HG02870 (cell line): ENCODE measurements around the gene NACA.

Experiments
- ATAC-seq: cut with Tn5 transposase; IDR thresholded peaks from one replicate; pipeline ENCODE4 v1.9.1; 2021; ENCODE audit warnings: mild to moderate bottlenecking, moderate library complexity; ENCODE audit not compliant: unreplicated experiment

Gene NACA

DNA sequence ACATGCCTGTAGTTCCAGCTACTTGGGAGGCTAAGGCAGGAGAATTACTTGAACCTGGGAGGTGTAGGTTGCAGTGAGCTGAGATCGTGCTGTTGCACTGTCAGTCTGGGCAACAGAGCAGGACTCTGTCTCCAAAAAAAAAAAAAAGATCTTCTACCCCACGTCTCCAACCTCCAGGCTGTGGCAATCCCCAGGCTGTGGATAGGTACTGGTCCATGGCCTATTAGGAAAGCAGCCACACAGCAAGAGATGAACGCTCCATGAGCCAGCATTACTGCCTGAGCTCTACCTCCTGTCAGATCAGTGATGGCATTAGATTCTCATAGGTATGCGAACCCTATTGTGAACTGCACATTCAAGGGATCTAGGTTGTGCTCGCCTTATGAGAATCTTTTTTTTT, 30.9 kb downstream of the NACA start:
- ATAC-seq: no peak

GRCh38 chr12:56688846-56689109, 36.3 kb downstream of the NACA start:
- no peak for ATAC-seq

- ATAC-seq: peak; percentile 62
These were observed 36.8 kb downstream of the NACA start, which contains the start of gene PTGES3 for GRCh38 chr12:56688129-56688845. TSS of gene PTGES3 (minus strand) at chr12:56688284. CDS start at chr12:56687999, 285 bp downstream.

GRCh38 chr12:56687223-56688128, 37.6 kb downstream of the NACA start:
- peak; percentile 17 for ATAC-seq

DNA sequence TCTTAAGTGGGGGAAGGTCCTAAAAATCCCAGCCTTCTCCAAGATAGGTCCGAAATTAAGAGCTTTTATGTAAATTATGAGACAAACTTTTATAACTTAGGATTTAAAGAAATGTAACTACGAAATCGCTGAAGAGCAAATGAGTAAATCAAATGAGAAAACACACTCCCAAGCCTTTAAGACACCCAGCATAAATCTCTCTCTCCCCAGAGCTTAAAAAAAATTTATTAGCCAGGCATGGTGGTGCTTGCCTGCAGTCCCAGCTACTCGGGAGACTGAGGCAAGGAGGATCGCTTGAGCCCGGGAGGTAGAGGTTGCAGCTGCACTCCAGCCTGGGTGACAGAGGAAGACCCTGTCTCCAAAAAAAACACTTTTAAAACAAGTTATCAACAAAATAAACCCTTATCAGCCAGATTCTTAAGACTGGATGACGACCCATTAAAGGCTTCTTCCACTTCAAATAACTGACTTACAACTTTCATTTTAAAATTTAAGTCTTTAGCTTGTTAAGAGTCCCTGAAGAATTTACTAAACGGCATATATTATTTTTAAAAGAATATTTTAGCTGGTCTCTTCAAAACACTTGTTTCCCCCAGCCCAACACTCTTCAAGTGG, 40.2 kb downstream of the NACA start:
- ATAC-seq: no peak

DNA sequence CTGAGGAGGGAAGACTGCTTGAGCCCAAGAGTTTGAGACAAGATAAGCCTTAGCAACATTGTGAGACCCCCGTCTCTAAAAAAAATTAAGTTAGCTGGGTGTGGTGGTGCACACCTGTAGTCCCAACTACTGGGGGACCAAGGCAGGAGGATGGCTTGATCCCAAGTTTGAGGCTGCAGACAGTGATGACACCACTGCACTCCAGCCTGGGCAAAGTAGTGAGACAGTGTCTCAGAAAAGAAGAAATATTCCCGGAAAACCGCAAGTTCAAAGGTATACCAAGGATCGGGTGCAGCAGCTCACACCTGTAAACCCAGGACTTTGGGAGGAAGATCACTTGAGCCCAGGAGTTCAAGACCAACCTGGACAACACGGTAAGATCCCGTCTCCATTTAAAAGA, 42.8 kb downstream of the NACA start:
- ATAC-seq: no peak

DNA sequence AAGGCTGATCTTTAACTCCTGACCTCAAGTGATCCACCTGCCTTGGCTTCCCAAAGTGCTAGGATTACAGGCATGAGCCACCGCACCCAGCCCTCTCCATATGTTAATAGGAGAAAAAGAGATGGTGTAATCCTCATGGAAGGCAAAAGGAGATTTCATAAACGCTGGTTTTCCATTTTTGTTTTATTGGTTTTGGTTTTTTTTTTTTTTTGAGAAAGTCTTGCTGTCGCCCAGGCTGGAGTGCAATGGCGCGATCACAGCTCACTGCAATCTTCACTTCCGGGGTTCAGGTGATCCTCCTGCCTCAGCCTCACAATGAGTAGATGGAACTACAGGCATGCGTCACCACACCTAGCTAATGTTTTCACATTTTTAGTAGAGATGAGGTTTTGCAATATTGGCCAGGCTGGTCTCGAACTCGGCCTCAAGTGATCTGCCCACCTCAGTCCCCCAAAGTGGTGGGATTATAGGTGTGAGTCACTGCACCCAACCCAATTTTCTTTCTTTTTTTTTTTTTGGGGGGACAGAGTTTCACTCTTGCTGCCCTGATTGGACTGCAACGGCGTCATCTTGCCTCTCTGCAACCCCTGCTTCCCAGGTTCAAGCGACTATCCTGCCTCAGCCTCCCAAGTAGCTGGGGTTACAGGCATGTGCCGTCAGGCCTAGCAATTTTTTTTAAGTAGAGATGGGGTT, 45.1 kb downstream of the NACA start:
- ATAC-seq: no peak

- no peak for ATAC-seq
These were observed 46.2 kb downstream of the NACA start for GRCh38 chr12:56678852-56679251.

DNA sequence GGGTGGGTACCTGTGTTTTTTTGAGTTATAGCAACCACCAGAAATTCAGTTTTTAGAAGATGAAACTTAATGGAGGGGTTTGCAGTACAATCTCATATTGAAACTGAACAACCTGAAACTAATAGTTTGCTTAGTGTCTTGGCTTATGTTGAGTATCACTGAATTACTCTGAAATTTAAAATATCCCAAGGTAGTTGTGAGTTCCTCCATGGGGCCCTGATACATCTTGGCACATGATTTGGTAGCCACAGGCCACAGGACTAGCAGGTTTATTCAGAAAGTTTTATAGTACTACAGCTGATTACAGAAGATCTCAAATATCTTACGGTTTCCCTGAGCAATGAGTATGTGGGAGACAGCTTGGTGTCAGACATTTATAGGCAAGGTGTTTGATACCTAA, 47.4 kb downstream of the NACA start:
- ATAC-seq: peak; percentile 73

GRCh38 chr12:56676851-56677580, 48.1 kb downstream of the NACA start:
- ATAC-seq: no peak

DNA sequence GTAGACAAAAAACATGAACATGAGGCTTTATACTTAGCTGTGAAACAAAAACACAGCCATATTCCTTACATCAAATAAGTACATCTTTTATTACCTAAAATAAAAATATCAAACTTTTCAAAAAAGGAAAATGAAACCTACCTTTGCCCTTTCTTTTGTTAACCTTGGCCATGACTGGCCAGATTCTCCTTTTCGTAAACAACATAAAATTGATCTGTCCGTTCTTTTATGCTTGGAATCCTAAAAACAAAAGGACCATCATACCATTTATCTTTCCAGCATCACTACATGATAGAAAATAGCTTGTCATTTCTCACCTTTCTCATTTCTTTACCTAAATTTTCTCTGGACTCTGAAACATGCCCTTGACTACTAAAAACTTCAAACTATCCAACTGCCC, 53.5 kb downstream of the NACA start:
- ATAC-seq: no peak

DNA sequence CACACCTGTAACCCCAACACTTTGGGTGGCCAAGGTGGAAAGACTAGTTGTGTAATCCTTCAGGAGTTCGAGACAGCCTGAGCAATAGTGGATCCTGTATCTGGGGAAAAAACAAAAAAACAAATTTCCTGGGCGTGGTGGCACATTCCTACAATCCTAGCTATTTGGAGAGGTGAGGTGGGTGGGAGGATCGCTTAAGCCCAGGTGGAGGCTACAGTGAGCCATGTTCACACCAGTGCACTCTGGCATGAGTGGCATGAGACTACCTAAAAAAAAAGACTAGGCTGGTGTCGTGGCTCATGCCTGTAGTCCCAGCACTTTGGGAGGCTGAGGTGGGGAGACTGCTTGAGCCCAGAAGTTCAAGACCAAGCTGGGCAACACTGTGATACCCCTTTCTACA, 54.3 kb downstream of the NACA start:
- no peak for ATAC-seq

- ATAC-seq: no peak
These were observed 57.0 kb downstream of the NACA start for GRCh38 chr12:56668197-56668457.
